GM18499 (cell line): ENCODE measurements around the gene CKMT1A.
"Not testable (repeated sequence)": the region's sequence is repeated elsewhere in the genome, so short reads cannot be mapped to it uniquely, and the experiment has no call there.

Experiments used
- ATAC-seq: cut with Tn5 transposase; IDR thresholded peaks from one replicate; pipeline ENCODE4 v1.9.1; 2021; ENCODE audit warnings: moderate number of reproducible peaks; ENCODE audit not compliant: insufficient read depth, unreplicated experiment

CKMT1A gene

GRCh38 chr15:43746903-43747309, 53.2 kb downstream of the CKMT1A start:
- ATAC-seq: not testable (repeated sequence)

DNA sequence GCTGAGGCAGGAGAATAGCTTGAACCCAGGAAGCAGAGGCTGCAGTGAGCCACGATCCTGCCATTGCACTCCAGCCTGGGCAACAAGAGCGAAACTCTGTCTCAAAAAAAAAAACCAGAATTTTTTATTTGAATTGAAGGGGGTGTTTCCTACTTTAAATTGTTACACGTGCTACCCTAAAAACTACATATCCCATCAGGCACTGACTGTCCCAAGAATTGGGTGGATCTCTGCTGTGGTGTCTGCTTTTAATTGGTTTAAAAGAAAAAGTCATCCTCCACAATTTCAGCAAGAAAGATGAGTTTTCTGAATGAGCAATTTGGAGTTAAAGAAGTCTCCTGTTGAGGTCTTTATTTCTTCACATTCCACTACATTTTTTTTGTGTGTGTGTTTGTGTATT, 54.7 kb downstream of the CKMT1A start:
- no peak for ATAC-seq
